ENCODE measurements around the gene RASAL3. TPM values are rescaled to one million over a fixed set of nuclear protein-coding genes. Genes with fewer than 3 reads are reported as not detected.

RASAL3 gene
- total RNA-seq, 1 experiment from 2014 or later = 0.57 TPM

- no peak overlapping the region for H3K4me3 ChIP-seq (replicated peaks in 1 of 2; ENCODE audit: low read depth in 1 of 2, low read length in 2 of 2)
- H3K9ac ChIP-seq (ENCODE audit: low read length) = no peak overlapping the region
- ChIA-PET CTCF (interaction anchor here (0.7 to 1.4 kb wide), 4 partner anchors 25 to 535 kb away, joined by 3 to 6 read pairs (median 4); no protein-coding TSS in a partner anchor), POLR2A (interaction anchor here (0.7 to 1.9 kb wide), 5 partner anchors 11 to 99 kb away, joined by 3 to 9 read pairs (median 4); partner anchors contain the start of gene AKAP8L), RAD21 (ENCODE audit: low non-redundant PET in 1 of 2, low total read pairs in 2 of 2, uncharacterized antibody in 2 of 2, unreplicated experiment in 2 of 2) (no interaction called here)
- no peaks in the 10 kb centered on the region for H3K79me2 ChIP-seq (ENCODE audit: insufficient read depth, low read length)
- H3K36me3 ChIP-seq (ENCODE audit: control insufficient read depth in 1 of 2, insufficient read depth in 2 of 2, low read length in 2 of 2) = no peaks in the 10 kb centered on the region
- H3K27ac ChIP-seq (ENCODE audit: low read depth, low read length) = peak overlapping the region; percentile 48; the same call in 1 of the 2 replicates
- no peaks in the 10 kb centered on the region for H4K20me1 ChIP-seq (ENCODE audit: insufficient read depth)
- DNase-seq (ENCODE audit: low read depth, low spot score) (peak; percentile 91), ATAC-seq (peak; percentile 77)
- intact Hi-C loops (cut with micrococcal nuclease) = loop anchor here (10.0 kb wide), 1 partner anchor 102 kb away; no protein-coding TSS in a partner anchor
- no peaks in the 10 kb centered on the region for H3K27me3 ChIP-seq (ENCODE audit: insufficient read depth, low read length)
- H3K4me2 ChIP-seq (ENCODE audit: low read length) = peak overlapping the region; percentile 48
- 0 out of 2 replicates have a peak, but pooled peaks have one; percentile 20 for TF ChIP-seq POLR2AphosphoS5 (IDR thresholded peaks at IDR 0.05; ENCODE audit: low read depth, low read length)
- TF ChIP-seq YY1 (IDR thresholded peaks at IDR 0.05; ENCODE audit: extremely low read depth, insufficient replicate concordance, low read depth, low read length) = no peak
- TF ChIP-seq POLR2A (IDR thresholded peaks at IDR 0.05; ENCODE audit: borderline replicate concordance, extremely low read depth, insufficient read depth, insufficient read length) = peak; percentile 55
- no peak for TF ChIP-seq CEBPB (IDR thresholded peaks at IDR 0.05; ENCODE audit: low read depth)
- no TSS peak for BruUV-seq (replicated peaks)
- H3K9me2 ChIP-seq (ENCODE audit: insufficient read depth) = no peaks in the 10 kb centered on the region
- H2AFZ ChIP-seq (ENCODE audit: low read depth, low read length, poor library complexity, severe bottlenecking) = no peak overlapping the region
- no peaks in the 10 kb centered on the region for H3K9me3 ChIP-seq (ENCODE audit: control insufficient read depth in 1 of 2, insufficient read depth in 1 of 2, low read depth in 1 of 2, low read length in 2 of 2)
- H3K4me1 ChIP-seq (ENCODE audit: control insufficient read depth in 1 of 2, insufficient read depth in 2 of 2, low read length in 2 of 2) = peaks cover 15 to 38% of the 10 kb centered on the region in 2 experiments; a peak in 3 of 4 replicates
These were observed 12.0 kb downstream of the RASAL3 start for GRCh38 chr19:15452111-15453047.

GRCh38 chr19:15450528-15450890 lies 13.8 kb downstream of the RASAL3 start:
- Histone ChIP-seq H3K4me3 (replicated peaks in 1 of 2; ENCODE audit: low read depth in 1 of 2, low read length in 2 of 2) (peak overlapping the region in 1 of 2 experiments; percentile 7; a peak in 1 of 4 replicates), H3K27ac (ENCODE audit: low read depth, low read length) (no peak overlapping the region; the same call in 1 of the 2 replicates), H4K20me1 (ENCODE audit: insufficient read depth) (no peaks in the 10 kb centered on the region), H3K36me3 (ENCODE audit: control insufficient read depth in 1 of 2, insufficient read depth in 2 of 2, low read length in 2 of 2) (no peaks in the 10 kb centered on the region), H3K4me1 (ENCODE audit: control insufficient read depth in 1 of 2, insufficient read depth in 2 of 2, low read length in 2 of 2) (peaks cover 15 to 38% of the 10 kb centered on the region in 2 experiments; a peak in 3 of 4 replicates), H3K79me2 (ENCODE audit: insufficient read depth, low read length) (no peaks in the 10 kb centered on the region), H3K9me3 (ENCODE audit: control insufficient read depth in 1 of 2, insufficient read depth in 1 of 2, low read depth in 1 of 2, low read length in 2 of 2) (no peaks in the 10 kb centered on the region), H3K9ac (ENCODE audit: low read length) (no peak overlapping the region), H3K4me2 (ENCODE audit: low read length) (peak overlapping the region; percentile 56), H3K9me2 (ENCODE audit: insufficient read depth) (no peaks in the 10 kb centered on the region), H3K27me3 (ENCODE audit: insufficient read depth, low read length) (no peaks in the 10 kb centered on the region), H2AFZ (ENCODE audit: low read depth, low read length, poor library complexity, severe bottlenecking) (peak overlapping the region; percentile 100)
- DNase-seq (ENCODE audit: low read depth, low spot score) (no peak), ATAC-seq (no peak)
- no TSS peak for BruUV-seq (replicated peaks)
- ChIA-PET CTCF (no interaction called here), POLR2A (no interaction called here), RAD21 (ENCODE audit: low non-redundant PET in 1 of 2, low total read pairs in 2 of 2, uncharacterized antibody in 2 of 2, unreplicated experiment in 2 of 2) (no interaction called here)
- intact Hi-C loops (cut with micrococcal nuclease) = loop anchor here (10.0 kb wide), 1 partner anchor 104 kb away; no protein-coding TSS in a partner anchor
- TF ChIP-seq ZBTB33 (IDR thresholded peaks at IDR 0.05; ENCODE audit: extremely low read depth, insufficient replicate concordance, low read length) (no peak), REST (IDR thresholded peaks at IDR 0.05; ENCODE audit: low read depth) (no peak)
